GM23248 (cell line): ENCODE results near the gene GATAD2B. TPM values are rescaled to one million over a fixed set of nuclear protein-coding genes. Genes with fewer than 3 reads are reported as not detected.

Source experiments
- DNase-seq: peaks from one replicate; pipeline ENCODE4 v3.0.0-alpha.2; 2015
- H2AFZ ChIP-seq: fragments of 200-600 bp; sonication (generic); 2 replicates; pipeline ENCODE4 v1.6.1; 2016; ENCODE audit warnings: antibody characterized with exemption
- H3F3A ChIP-seq: fragments of 200-600 bp; sonication (generic); 2 replicates; pipeline ENCODE4 v1.6.1; 2016; ENCODE audit warnings: mild to moderate bottlenecking, antibody characterized with exemption, mixed run types; ENCODE audit not compliant: insufficient read depth
- H3K27ac ChIP-seq: fragments of 200-600 bp; sonication (generic); 2 replicates; pipeline ENCODE4 v1.5.1; 2016; ENCODE audit warnings: mild to moderate bottlenecking
- H3K27me3 ChIP-seq: fragments of 200-600 bp; sonication (generic); replicated peaks from 2 replicates; pipeline ENCODE4 v1.6.1; 2016; ENCODE audit warnings: mild to moderate bottlenecking; ENCODE audit not compliant: insufficient read depth
- H3K36me3 ChIP-seq: fragments of 200-600 bp; sonication (generic); 2 replicates; pipeline ENCODE4 v1.6.1; 2016; ENCODE audit warnings: low read depth, mild to moderate bottlenecking
- H3K4me1 ChIP-seq: fragments of 200-600 bp; sonication (generic); 2 replicates; pipeline ENCODE4 v1.6.1; 2016; ENCODE audit warnings: mild to moderate bottlenecking; ENCODE audit not compliant: insufficient read depth
- H3K4me2 ChIP-seq: fragments of 200-600 bp; sonication (generic); one replicate; pipeline ENCODE4 v1.6.1; 2016; ENCODE audit warnings: mild to moderate bottlenecking; ENCODE audit not compliant: unreplicated experiment
- H3K4me3 ChIP-seq: fragments of 200-600 bp; sonication (generic); 2 replicates; pipeline ENCODE4 v1.5.1; 2016; ENCODE audit warnings: mild to moderate bottlenecking
- H3K79me2 ChIP-seq: fragments of 200-600 bp; sonication (generic); 2 replicates; pipeline ENCODE4 v1.6.1; 2016; ENCODE audit warnings: mild to moderate bottlenecking; ENCODE audit not compliant: insufficient read depth
- H3K9ac ChIP-seq: fragments of 200-600 bp; sonication (generic); 2 replicates; pipeline ENCODE4 v1.6.1; 2016; ENCODE audit warnings: mild to moderate bottlenecking
- H3K9me2 ChIP-seq: fragments of 200-600 bp; sonication (generic); 2 replicates; pipeline ENCODE4 v1.6.1; 2016; ENCODE audit warnings: mixed run types, mild to moderate bottlenecking, moderate library complexity; ENCODE audit not compliant: insufficient read depth
- H3K9me3 ChIP-seq: fragments of 200-600 bp; sonication (generic); one replicate; pipeline ENCODE4 v1.6.1; 2017; ENCODE audit warnings: low read depth
- H4K20me1 ChIP-seq: fragments of 200-600 bp; sonication (generic); 2 replicates; pipeline ENCODE4 v1.6.0; 2016; ENCODE audit not compliant: insufficient read depth
- EZH2 ChIP-seq: fragments of 200-600 bp; sonication (generic); IDR thresholded peaks from 2 replicates; pipeline ENCODE4 v1.6.1; 2018; ENCODE audit warnings: antibody characterized with exemption, mild to moderate bottlenecking; ENCODE audit not compliant: insufficient read depth, poor library complexity, severe bottlenecking
- EZH2phosphoT487 ChIP-seq: fragments of 200-600 bp; sonication (generic); IDR thresholded peaks from 2 replicates; pipeline ENCODE4 v1.6.1; 2018; ENCODE audit warnings: antibody characterized with exemption, moderate library complexity, mild to moderate bottlenecking, low read depth; ENCODE audit not compliant: insufficient read depth
- WGBS, 2 experiments: methylation state at CpG; one replicate each; pipeline ENCODE4 v1.1.6; 2015 to 2017; ENCODE audit warnings: low lambda C conversion rate in 2 of 2, low coverage in 1 of 2; ENCODE audit errors: missing lambda C conversion rate in 2 of 2; 5-methylcytosine and 5-hydroxymethylcytosine counted together
- in situ Hi-C: fragments of 300-500 bp; cut with MboI; formaldehyde crosslinking; loops from 2 replicates; pipeline ENCODE4 v1.15.0; 2020
- polyA plus RNA-seq: library from polyadenylated mRNA; unstranded; fragments of >200 nt; fragmentation: Nextera tagmentation; extraction: Ambion mirVana; gene quantifications from 2 replicates; pipeline ENCODE4 v1.2.1, GENCODE V29; 2016
- total RNA-seq: library from RNA; depleted of rRNA; stranded (reverse); fragments of >200 nt; shearing (Covaris generic); gene quantifications from 2 replicates; pipeline ENCODE4 v1.2.3, GENCODE V29; 2014

GATAD2B gene
- total and polyA plus RNA-seq, 2 experiments from 2014 or later = 3.3 to 3.9 TPM

- no peaks in the 10 kb centered on the region for H3K27me3 ChIP-seq
- H3K27ac ChIP-seq = peak overlapping the region; percentile 87
- H3K79me2 ChIP-seq = peaks cover 28% of the 10 kb centered on the region
- H3F3A ChIP-seq = peaks cover 13% of the 10 kb centered on the region
- peaks cover 21% of the 10 kb centered on the region for H3K4me1 ChIP-seq
- peak overlapping the region; percentile 85 for H3K9ac ChIP-seq
- H3K4me2 ChIP-seq = peak overlapping the region; percentile 96
- TF ChIP-seq EZH2 (no peak), EZH2phosphoT487 (no peak)
- H2AFZ ChIP-seq = peak overlapping the region; percentile 94
- H3K36me3 ChIP-seq = no peaks in the 10 kb centered on the region
- peak overlapping the region; percentile 91 for H3K4me3 ChIP-seq
- in situ Hi-C loops = no loop called here
- H3K9me3 ChIP-seq = no peaks in the 10 kb centered on the region
- 0 to 1% methylated on average over 8 of the region's 8 CpGs for WGBS, 2 experiments
- no peaks in the 10 kb centered on the region for H3K9me2 ChIP-seq
- H4K20me1 ChIP-seq = no peaks in the 10 kb centered on the region
- peak; percentile 47 for DNase-seq
Measured at GRCh38 chr1:153968000-153968363, 45.2 kb upstream of the GATAD2B start.

GRCh38 chr1:153967107-153967999, 44.6 kb upstream of the GATAD2B start, which contains the start of gene CREB3L4:
Gene CREB3L4 (plus strand): TSS chr1:153967902. CDS start chr1:153968526, 624 bp downstream.
- TF ChIP-seq EZH2phosphoT487 (no peak), EZH2 (no peak)
- Histone ChIP-seq H3K4me2 (peak within 1 kb of the TSS; percentile 96), H3K9me3 (no peaks in the 10 kb centered on the region), H4K20me1 (no peaks in the 10 kb centered on the region), H2AFZ (peak within 1 kb of the TSS; percentile 94), H3K36me3 (no peaks in the 10 kb centered on the region), H3K27me3 (no peaks in the 10 kb centered on the region), H3K9me2 (no peaks in the 10 kb centered on the region), H3K27ac (peak within 1 kb of the TSS; percentile 87), H3F3A (peaks cover 17% of the 10 kb centered on the region), H3K9ac (peak within 1 kb of the TSS; percentile 85), H3K79me2 (peaks cover 34% of the 10 kb centered on the region), H3K4me1 (peaks cover 21% of the 10 kb centered on the region), H3K4me3 (peak within 1 kb of the TSS; percentile 91)
- DNase-seq = peak; percentile 98
- in situ Hi-C loops = no loop called here
- 1 to 2% methylated on average over 60 of the region's 60 CpGs for WGBS, 2 experiments

- Histone ChIP-seq H3K36me3 (no peaks in the 10 kb centered on the region), H3F3A (peaks cover 22% of the 10 kb centered on the region), H4K20me1 (no peaks in the 10 kb centered on the region), H3K79me2 (peaks cover 47% of the 10 kb centered on the region), H3K4me1 (peaks cover 21% of the 10 kb centered on the region), H3K9me2 (no peaks in the 10 kb centered on the region), H3K27me3 (no peaks in the 10 kb centered on the region), H3K9me3 (no peaks in the 10 kb centered on the region), H3K27ac (peak overlapping the region; percentile 81), H3K4me2 (peak overlapping the region; percentile 94), H3K9ac (peak overlapping the region; percentile 88), H2AFZ (peak overlapping the region; percentile 75), H3K4me3 (peak overlapping the region; percentile 77)
- in situ Hi-C loops = no loop called here
- WGBS, 2 experiments = 3 to 4% methylated on average over 22 of the region's 22 CpGs
- peak; percentile 58 for DNase-seq
- no peak for TF ChIP-seq EZH2phosphoT487
- TF ChIP-seq EZH2 = no peak
Measured at GRCh38 chr1:153963850-153964331, 41.1 kb upstream of the GATAD2B start.

GRCh38 chr1:153963030-153963849, 40.5 kb upstream of the GATAD2B start, which contains the start of gene SLC39A1:
Gene SLC39A1 (minus strand): TSS chr1:153963537. CDS start chr1:153962715, 822 bp downstream.
- in situ Hi-C loops = no loop called here
- peak within 1 kb of the TSS; percentile 88 for H3K9ac ChIP-seq

More at GRCh38 chr1:153963030-153963849, 40.5 kb upstream of the GATAD2B start, which contains the start of gene SLC39A1:
- Histone ChIP-seq H2AFZ (peak within 1 kb of the TSS; percentile 75), H3K9me3 (no peaks in the 10 kb centered on the region), H3K9me2 (no peaks in the 10 kb centered on the region), H3K4me2 (peak within 1 kb of the TSS; percentile 94), H3K79me2 (peaks cover 48% of the 10 kb centered on the region), H3K36me3 (no peaks in the 10 kb centered on the region), H3K27ac (peak within 1 kb of the TSS; percentile 81), H3K4me3 (peak within 1 kb of the TSS; percentile 77), H3K27me3 (no peaks in the 10 kb centered on the region), H3F3A (peaks cover 22% of the 10 kb centered on the region), H3K4me1 (peaks cover 16% of the 10 kb centered on the region), H4K20me1 (no peaks in the 10 kb centered on the region)
- TF ChIP-seq EZH2 (no peak), EZH2phosphoT487 (no peak)
- WGBS, 2 experiments = 1% methylated on average over 43 to 53 of the region's 54 CpGs
- DNase-seq = peak; percentile 98
